H9 (cell line): ENCODE data around the gene MYOZ2. TPM values are rescaled to one million over a fixed set of nuclear protein-coding genes. Genes with fewer than 3 reads are reported as not detected.

Experiments used
- DNase-seq: peaks from one replicate; pipeline ENCODE4 v3.0.0-alpha.2; 2017
- H2AFZ ChIP-seq: one replicate; pipeline ENCODE4 v1.6.1; 2013; ENCODE audit warnings: mild to moderate bottlenecking, low read length, control low read depth, moderate library complexity
- H2AK5ac ChIP-seq: 2 replicates; pipeline ENCODE4 v1.6.1; 2013; ENCODE audit warnings: low read length, control low read depth, mixed read lengths; ENCODE audit not compliant: insufficient read length
- H2BK120ac ChIP-seq: one replicate; pipeline ENCODE4 v1.6.1; 2013; ENCODE audit warnings: low read depth, mild to moderate bottlenecking, low read length, control low read depth, inconsistent platforms; ENCODE audit not compliant: poor library complexity, severe bottlenecking
- H2BK12ac ChIP-seq: 2 replicates; pipeline ENCODE4 v1.6.1; 2013; ENCODE audit warnings: low read length, control low read depth, mixed read lengths, low read depth; ENCODE audit not compliant: insufficient read length
- H2BK15ac ChIP-seq: 2 replicates; pipeline ENCODE4 v1.6.1; 2013; ENCODE audit warnings: low read depth, low read length, control low read depth
- H2BK20ac ChIP-seq: one replicate; pipeline ENCODE4 v1.6.1; 2013; ENCODE audit warnings: low read depth, mild to moderate bottlenecking, low read length, control low read depth, inconsistent platforms; ENCODE audit not compliant: poor library complexity, severe bottlenecking
- H2BK5ac ChIP-seq: 2 replicates; pipeline ENCODE4 v1.6.1; 2013; ENCODE audit warnings: low read length, control low read depth, mixed read lengths; ENCODE audit not compliant: insufficient read length
- H3K14ac ChIP-seq: 2 replicates; pipeline ENCODE4 v1.6.1; 2013; ENCODE audit warnings: low read length, control low read depth; ENCODE audit not compliant: insufficient read depth
- H3K18ac ChIP-seq: 2 replicates; pipeline ENCODE4 v1.6.1; 2013; ENCODE audit warnings: low read depth, mild to moderate bottlenecking, mixed read lengths, low read length, control low read depth; ENCODE audit not compliant: insufficient read length
- H3K23ac ChIP-seq: 2 replicates; pipeline ENCODE4 v1.6.1; 2013; ENCODE audit warnings: low read length, control low read depth, mixed read lengths, low read depth; ENCODE audit not compliant: insufficient read length
- H3K23me2 ChIP-seq: 2 replicates; pipeline ENCODE4 v1.6.1; 2013; ENCODE audit warnings: low read depth, mild to moderate bottlenecking, mixed read lengths, low read length, control low read depth; ENCODE audit not compliant: insufficient read length, poor library complexity, severe bottlenecking
- H3K27ac ChIP-seq: 2 replicates; pipeline ENCODE4 v1.5.1; 2013; ENCODE audit warnings: low read length, control low read depth, mixed read lengths, low read depth; ENCODE audit not compliant: insufficient read length
- H3K27me3 ChIP-seq: 2 replicates; pipeline ENCODE4 v1.6.1; 2013; ENCODE audit warnings: low read length, control low read depth, inconsistent platforms; ENCODE audit not compliant: insufficient read depth
- H3K4ac ChIP-seq: 2 replicates; pipeline ENCODE4 v1.6.1; 2013; ENCODE audit warnings: low read depth, mild to moderate bottlenecking, control low read depth, inconsistent platforms, low read length, moderate library complexity
- H3K4me1 ChIP-seq: 2 replicates; pipeline ENCODE4 v1.6.1; 2013; ENCODE audit warnings: low read length, control low read depth, inconsistent platforms; ENCODE audit not compliant: insufficient read depth
- H3K4me2 ChIP-seq: 2 replicates; pipeline ENCODE4 v1.6.1; 2013; ENCODE audit warnings: low read length, control low read depth, mixed read lengths; ENCODE audit not compliant: insufficient read length, insufficient read depth
- H3K56ac ChIP-seq: 2 replicates; pipeline ENCODE4 v1.6.1; 2013; ENCODE audit warnings: low read depth, mild to moderate bottlenecking, mixed read lengths, low read length, control low read depth; ENCODE audit not compliant: insufficient read length
- H3K79me1 ChIP-seq: 2 replicates; pipeline ENCODE4 v1.6.1; 2013; ENCODE audit warnings: low read depth, mild to moderate bottlenecking, moderate library complexity, low read length, control low read depth, inconsistent platforms; ENCODE audit not compliant: insufficient read depth, poor library complexity, severe bottlenecking
- H3K79me2 ChIP-seq: 2 replicates; pipeline ENCODE4 v1.6.1; 2013; ENCODE audit warnings: low read length, control low read depth, inconsistent platforms; ENCODE audit not compliant: insufficient read depth
- H3K9ac ChIP-seq: 2 replicates; pipeline ENCODE4 v1.6.1; 2013; ENCODE audit warnings: low read length, control low read depth, mixed read lengths; ENCODE audit not compliant: insufficient read length; ENCODE audit errors: extremely low read depth
- H3K9me3 ChIP-seq: one replicate; pipeline ENCODE4 v1.6.1; 2013; ENCODE audit warnings: low read depth, low read length, inconsistent platforms; ENCODE audit not compliant: control insufficient read depth
- H3T11ph ChIP-seq: one replicate; pipeline ENCODE4 v1.6.1; 2013; ENCODE audit warnings: mild to moderate bottlenecking, low read length, control low read depth, inconsistent platforms
- H4K20me1 ChIP-seq: one replicate; pipeline ENCODE4 v1.6.1; 2013; ENCODE audit not compliant: control insufficient read depth, insufficient read length, insufficient read depth
- H4K5ac ChIP-seq: 2 replicates; pipeline ENCODE4 v1.6.1; 2013; ENCODE audit warnings: low read depth, mild to moderate bottlenecking, mixed read lengths, low read length, control low read depth; ENCODE audit not compliant: insufficient read length
- H4K8ac ChIP-seq: replicated peaks from 2 replicates; pipeline ENCODE4 v1.6.1; 2013; ENCODE audit warnings: low read length, control low read depth, mixed read lengths, low read depth; ENCODE audit not compliant: insufficient read length
- H4K91ac ChIP-seq: 2 replicates; pipeline ENCODE4 v1.6.1; 2013; ENCODE audit warnings: low read depth, mild to moderate bottlenecking, moderate library complexity, mixed read lengths, low read length, control low read depth; ENCODE audit not compliant: insufficient read length
- H3K27ac Mint-ChIP-seq, 3 experiments: 2 replicates in 2 of 3; 3 replicates in 1 of 3; pipeline ENCODE4 v1.8.0; 2020 to 2021; ENCODE audit warnings: mixed read lengths in 3 of 3, mild to moderate bottlenecking in 1 of 3, moderate library complexity in 1 of 3
- H3K27me3 Mint-ChIP-seq: 2 replicates; pipeline ENCODE4 v1.8.0; 2021; ENCODE audit warnings: low read depth, mild to moderate bottlenecking, moderate library complexity, mixed read lengths
- H3K36me3 Mint-ChIP-seq, 3 experiments: 2 replicates in 2 of 3; 3 replicates in 1 of 3; pipeline ENCODE4 v1.8.0; 2020 to 2021; ENCODE audit warnings: low read depth in 3 of 3, mixed read lengths in 3 of 3; ENCODE audit not compliant: insufficient read depth in 1 of 3
- H3K4me1 Mint-ChIP-seq, 2 experiments: 2 replicates each; pipeline ENCODE4 v1.8.0; 2020; ENCODE audit warnings: mixed read lengths in 2 of 2
- H3K4me3 Mint-ChIP-seq, 2 experiments: 2 replicates in 1 of 2; 3 replicates in 1 of 2; pipeline ENCODE4 v1.8.0; 2020 to 2021; ENCODE audit warnings: mild to moderate bottlenecking in 2 of 2, mixed read lengths in 2 of 2, moderate library complexity in 1 of 2
- H3K9me3 Mint-ChIP-seq, 2 experiments: 2 replicates in 1 of 2; 3 replicates in 1 of 2; pipeline ENCODE4 v1.8.0; 2020; ENCODE audit warnings: mild to moderate bottlenecking in 2 of 2, mixed read lengths in 2 of 2, moderate library complexity in 1 of 2
- CTCF ChIP-seq: fragments of 200-600 bp; sonication (generic); conservative IDR thresholded peaks from 3 replicates; pipeline ENCODE4 v1.8.0; 2021; ENCODE audit warnings: antibody characterized with exemption, mild to moderate bottlenecking
- WGBS: extraction: QIAGEN DNeasy Blood & Tissue Kit; methylation state at CpG from one replicate; pipeline ENCODE4 v1.1.7; 2013; ENCODE audit warnings: missing lambda C conversion rate, low lambda C conversion rate, mixed read lengths; ENCODE audit not compliant: insufficient read length; ENCODE audit errors: extremely low coverage; 5-methylcytosine and 5-hydroxymethylcytosine counted together
- total RNA-seq: library from RNA; stranded (reverse); gene quantifications from 2 replicates; pipeline ENCODE4 v1.2.1, GENCODE V29; 2021

MYOZ2 gene
- total RNA-seq, 1 experiment from 2014 or later: not detected

GRCh38 chr4:119232286-119232685, 96.7 kb downstream of the MYOZ2 start:
- TF ChIP-seq CTCF: no peak
- Histone ChIP-seq H4K5ac (no peak overlapping the region), H2BK20ac (no peak overlapping the region), H3K23ac (no peak overlapping the region), H2BK15ac (no peak overlapping the region), H3K4me2 (no peak overlapping the region), H3K14ac (no peak overlapping the region), H3K23me2 (no peaks in the 10 kb centered on the region), H2BK5ac (no peak overlapping the region), H3K79me2 (no peaks in the 10 kb centered on the region), H3K9me3 (no peaks in the 10 kb centered on the region), H3K56ac (no peak overlapping the region), H3K79me1 (no peaks in the 10 kb centered on the region), H3K27me3 (no peaks in the 10 kb centered on the region), H3K18ac (no peak overlapping the region), H4K8ac (no peak overlapping the region), H3T11ph (no peak overlapping the region), H2AFZ (no peak overlapping the region), H2BK12ac (no peak overlapping the region), H3K27ac (no peak overlapping the region), H4K91ac (no peak overlapping the region), H3K9ac (no peak overlapping the region), H4K20me1 (no peaks in the 10 kb centered on the region), H3K4ac (no peak overlapping the region), H2AK5ac (no peak overlapping the region), H2BK120ac (no peak overlapping the region), H3K4me1 (no peaks in the 10 kb centered on the region)
- Mint-ChIP-seq H3K9me3 (no peaks in the 10 kb centered on the region), H3K27me3 (no peaks in the 10 kb centered on the region), H3K27ac (no peak overlapping the region), H3K4me3 (no peak overlapping the region), H3K36me3 (peaks cover 3 to 13% (median 4%) of the 10 kb centered on the region in 3 experiments; a peak in 5 of 7 replicates), H3K4me1 (peaks cover 0 to 7% of the 10 kb centered on the region in 2 experiments; a peak in 2 of 4 replicates)
- no peak for DNase-seq
- no CpG with 5 or more reads among the region's 1 CpG for WGBS
